GM12892 (cell line): ENCODE results near the gene LRRC61.
A peak's percentile ranks its signal among the peaks of the same experiment; 100 is the strongest.

ENCODE experiments used
- POLR2A ChIP-seq: IDR thresholded peaks from 2 replicates; pipeline ENCODE4 v1.6.1; 2011; ENCODE audit warnings: low read depth, low read length, control low read depth
- POLR2AphosphoS5 ChIP-seq: IDR thresholded peaks from 2 replicates; pipeline ENCODE4 v1.6.1; 2011; ENCODE audit warnings: low read depth, low read length, control low read depth
- TAF1 ChIP-seq: IDR thresholded peaks from 2 replicates; pipeline ENCODE4 v1.6.1; 2011; ENCODE audit warnings: low read depth, mild to moderate bottlenecking, control low read depth, low read length, borderline replicate concordance

DNA sequence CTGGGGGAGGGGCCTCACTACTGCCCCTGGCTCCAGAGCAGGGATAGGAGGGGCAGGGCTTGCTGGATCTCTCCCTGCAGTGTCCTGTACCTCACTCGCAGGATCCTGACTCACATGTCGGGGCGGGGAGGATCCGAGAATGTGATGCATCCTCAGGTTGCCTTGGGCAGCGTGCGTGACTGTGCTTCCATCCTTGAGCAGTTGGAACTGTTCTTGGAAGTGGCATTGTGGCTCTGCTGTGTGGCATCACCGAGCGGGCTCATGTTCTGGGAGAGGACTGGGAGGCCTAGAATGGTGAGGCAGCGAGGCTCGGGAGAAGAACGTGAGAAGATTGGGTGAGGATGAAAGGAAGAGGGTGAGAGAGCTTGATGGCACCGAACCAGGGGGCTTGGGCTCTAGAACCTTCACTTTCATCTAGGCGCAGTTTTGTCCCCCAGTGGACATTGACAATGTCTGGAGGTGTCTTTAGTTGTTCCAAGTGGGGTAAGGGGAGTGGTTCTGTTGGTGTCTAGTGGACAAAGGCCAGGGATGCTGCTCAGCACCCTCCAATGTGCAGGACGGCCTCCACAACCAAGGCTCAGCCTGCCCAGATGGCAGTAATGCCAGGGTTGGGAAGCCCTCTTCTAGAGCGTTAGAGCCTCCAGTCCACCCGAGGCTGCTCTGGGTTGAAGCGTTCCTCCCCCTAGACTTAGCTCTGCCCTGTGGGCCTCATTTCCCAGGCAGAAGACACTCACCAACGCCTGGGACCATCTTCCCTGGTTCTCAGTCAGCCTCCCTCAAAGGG, 9.9 kb downstream of the LRRC61 start:
- 0 out of 2 replicates have a peak, but pooled peaks have one; percentile 29 for TF ChIP-seq POLR2A
- TF ChIP-seq TAF1: no peak
- TF ChIP-seq POLR2AphosphoS5: 0 out of 2 replicates have a peak, but pooled peaks have one; percentile 18
